Superior temporal gyrus (tissue), 1 donor: ENCODE measurements around the gene CDYL.

ENCODE experiments used
- DNase-seq: peaks from one replicate; pipeline ENCODE4 v3.0.0-alpha.2; 2016; ENCODE audit errors: extremely low spot score

The CDYL gene

GRCh38 chr6:4883298-4883697 lies 107.1 kb downstream of the CDYL start:
- DNase-seq: no peak

GRCh38 chr6:4884646-4885340 lies 108.6 kb downstream of the CDYL start:
- DNase-seq: no peak

- no peak for DNase-seq
Observed at GRCh38 chr6:4885341-4885933, 109.2 kb downstream of the CDYL start.

GRCh38 chr6:4888841-4889240 lies 112.6 kb downstream of the CDYL start:
- DNase-seq: no peak

GRCh38 chr6:4889701-4890100 lies 113.5 kb downstream of the CDYL start:
- no peak for DNase-seq

- DNase-seq: no peak
Observed at GRCh38 chr6:4890191-4890590, 114.0 kb downstream of the CDYL start.

GRCh38 chr6:4890627-4891026 lies 114.4 kb downstream of the CDYL start:
- no peak for DNase-seq

- DNase-seq: no peak
Observed at GRCh38 chr6:4891141-4891540, 114.9 kb downstream of the CDYL start.

GRCh38 chr6:4892785-4893485 lies 116.7 kb downstream of the CDYL start:
- no peak for DNase-seq

- DNase-seq: no peak
Observed at GRCh38 chr6:4894049-4894448, 117.8 kb downstream of the CDYL start.

GRCh38 chr6:4895971-4896370 lies 119.8 kb downstream of the CDYL start:
- DNase-seq: no peak

- DNase-seq: no peak
Observed at GRCh38 chr6:4896401-4896800, 120.2 kb downstream of the CDYL start.

- DNase-seq: no peak
Observed at GRCh38 chr6:4899249-4900034, 123.2 kb downstream of the CDYL start.

- DNase-seq: no peak
Observed at GRCh38 chr6:4901386-4902061, 125.3 kb downstream of the CDYL start.

GRCh38 chr6:4902363-4902762 lies 126.2 kb downstream of the CDYL start:
- no peak for DNase-seq

- no peak for DNase-seq
Observed at GRCh38 chr6:4903121-4903520, 126.9 kb downstream of the CDYL start.

GRCh38 chr6:4903751-4904370 lies 127.7 kb downstream of the CDYL start:
- no peak for DNase-seq

GRCh38 chr6:4904461-4905025 lies 128.3 kb downstream of the CDYL start:
- no peak for DNase-seq

- no peak for DNase-seq
Observed at GRCh38 chr6:4905826-4906225, 129.6 kb downstream of the CDYL start.

- no peak for DNase-seq
Observed at GRCh38 chr6:4906293-4907276, 130.4 kb downstream of the CDYL start.
